ENCODE data around the gene EGFL8.
"Not testable (repeated sequence)": the region's sequence is repeated elsewhere in the genome, so short reads cannot be mapped to it uniquely, and the experiment has no call there.

EGFL8 gene

GRCh38 chr6:32195902-32196681 is 31.7 kb downstream of the EGFL8 start:
- peak; percentile 94 for DNase-seq (ENCODE audit: low read depth, low spot score)

- DNase-seq (ENCODE audit: low read depth, low spot score) = peak; percentile 26
These were observed 32.6 kb downstream of the EGFL8 start for GRCh38 chr6:32196682-32197616.

- no peak for DNase-seq (ENCODE audit: low read depth, low spot score)
These were observed 33.9 kb downstream of the EGFL8 start for GRCh38 chr6:32198345-32198696.

GRCh38 chr6:32198866-32199265 is 34.5 kb downstream of the EGFL8 start:
- no peak for DNase-seq (ENCODE audit: low read depth, low spot score)

GRCh38 chr6:32200711-32201475 is 36.5 kb downstream of the EGFL8 start:
- DNase-seq (ENCODE audit: low read depth, low spot score) = no peak

- DNase-seq (ENCODE audit: low read depth, low spot score) = no peak
These were observed 37.8 kb downstream of the EGFL8 start for GRCh38 chr6:32202186-32202585.

- DNase-seq (ENCODE audit: low read depth, low spot score) = peak; percentile 46
These were observed 39.3 kb downstream of the EGFL8 start for GRCh38 chr6:32203426-32204267.

GRCh38 chr6:32204268-32204715 is 39.9 kb downstream of the EGFL8 start:
- no peak for DNase-seq (ENCODE audit: low read depth, low spot score)

- no peak for DNase-seq (ENCODE audit: low read depth, low spot score)
These were observed 44.6 kb downstream of the EGFL8 start for GRCh38 chr6:32208996-32209395.

- DNase-seq (ENCODE audit: low read depth, low spot score) = no peak
These were observed 45.8 kb downstream of the EGFL8 start for GRCh38 chr6:32210191-32210601.

- not testable (repeated sequence) for DNase-seq (ENCODE audit: low read depth, low spot score)
These were observed 47.0 kb downstream of the EGFL8 start for GRCh38 chr6:32211432-32211831.

GRCh38 chr6:32212076-32212760 is 47.8 kb downstream of the EGFL8 start:
- no peak for DNase-seq (ENCODE audit: low read depth, low spot score)

GRCh38 chr6:32213649-32214048 is 49.3 kb downstream of the EGFL8 start:
- no peak for DNase-seq (ENCODE audit: low read depth, low spot score)

GRCh38 chr6:32214126-32214525 is 49.7 kb downstream of the EGFL8 start:
- no peak for DNase-seq (ENCODE audit: low read depth, low spot score)

GRCh38 chr6:32215617-32216016 is 51.2 kb downstream of the EGFL8 start:
- DNase-seq (ENCODE audit: low read depth, low spot score) = no peak

GRCh38 chr6:32216285-32216684 is 51.9 kb downstream of the EGFL8 start:
- no peak for DNase-seq (ENCODE audit: low read depth, low spot score)

GRCh38 chr6:32216998-32217397 is 52.6 kb downstream of the EGFL8 start:
- DNase-seq (ENCODE audit: low read depth, low spot score) = no peak
